GM19455 (cell line): ENCODE data around the gene PFDN1.

Source experiments
- ATAC-seq: cut with Tn5 transposase; IDR thresholded peaks from one replicate; pipeline ENCODE4 v1.9.1; 2021; ENCODE audit not compliant: unreplicated experiment

Gene PFDN1

GRCh38 chr5:140262221-140262620 lies 40.7 kb downstream of the PFDN1 start:
- no peak for ATAC-seq

- no peak for ATAC-seq
Measured at GRCh38 chr5:140261403-140262171, 41.3 kb downstream of the PFDN1 start.

- ATAC-seq: no peak
Measured at GRCh38 chr5:140260089-140260656, 42.7 kb downstream of the PFDN1 start.

- ATAC-seq: no peak
Measured at GRCh38 chr5:140259500-140259899, 43.4 kb downstream of the PFDN1 start.

GRCh38 chr5:140258873-140259272 lies 44.0 kb downstream of the PFDN1 start:
- no peak for ATAC-seq

GRCh38 chr5:140258016-140258415 lies 44.9 kb downstream of the PFDN1 start:
- ATAC-seq: no peak

- no peak for ATAC-seq
Measured at GRCh38 chr5:140256726-140257125, 46.2 kb downstream of the PFDN1 start.

GRCh38 chr5:140255460-140256157 lies 47.3 kb downstream of the PFDN1 start:
- ATAC-seq: no peak

- no peak for ATAC-seq
Measured at GRCh38 chr5:140253985-140254384, 48.9 kb downstream of the PFDN1 start.

GRCh38 chr5:140252470-140253126 lies 50.3 kb downstream of the PFDN1 start:
- no peak for ATAC-seq

- no peak for ATAC-seq
Measured at GRCh38 chr5:140251527-140251973, 51.4 kb downstream of the PFDN1 start.

- ATAC-seq: no peak
Measured at GRCh38 chr5:140250386-140250785, 52.5 kb downstream of the PFDN1 start.

- no peak for ATAC-seq
Measured at GRCh38 chr5:140249536-140249935, 53.4 kb downstream of the PFDN1 start.

GRCh38 chr5:140248414-140248813 lies 54.5 kb downstream of the PFDN1 start:
- no peak for ATAC-seq

- ATAC-seq: no peak
Measured at GRCh38 chr5:140246378-140247122, 56.4 kb downstream of the PFDN1 start.

GRCh38 chr5:140245926-140246325 lies 57.0 kb downstream of the PFDN1 start:
- no peak for ATAC-seq

GRCh38 chr5:140245341-140245740 lies 57.6 kb downstream of the PFDN1 start:
- ATAC-seq: no peak

GRCh38 chr5:140244525-140245025 lies 58.3 kb downstream of the PFDN1 start:
- ATAC-seq: no peak

GRCh38 chr5:140243706-140244250 lies 59.1 kb downstream of the PFDN1 start:
- ATAC-seq: no peak

GRCh38 chr5:140242890-140243585 lies 59.9 kb downstream of the PFDN1 start:
- no peak for ATAC-seq
